Hematopoietic multipotent progenitor cell treated with erythropoietin and hydrocortisone succinate and interleukin-3 and kit ligand, for 15 days (in vitro differentiated cells): ENCODE data around the gene KRT13.

Source experiments
- DNase-seq: peaks from one replicate; pipeline ENCODE4 v3.0.0-alpha.2; 2015; ENCODE audit warnings: low spot score

KRT13 gene

GRCh38 chr17:41466988-41467387, 38.4 kb downstream of the KRT13 start, which contains the start of gene KRT32:
Gene KRT32, minus strand, starts transcription at chr17:41467386. Its CDS starts 61 bp downstream, at chr17:41467325.
- no peak for DNase-seq

- no peak for DNase-seq
Observed at GRCh38 chr17:41464682-41465081, 40.7 kb downstream of the KRT13 start.

- no peak for DNase-seq
Observed at GRCh38 chr17:41464173-41464572, 41.2 kb downstream of the KRT13 start.

- DNase-seq = no peak
Observed at GRCh38 chr17:41463746-41464145, 41.7 kb downstream of the KRT13 start.

- DNase-seq = no peak
Observed at GRCh38 chr17:41462705-41463104, 42.7 kb downstream of the KRT13 start.

GRCh38 chr17:41457676-41458075, 47.7 kb downstream of the KRT13 start:
- no peak for DNase-seq

GRCh38 chr17:41456204-41456603, 49.2 kb downstream of the KRT13 start:
- no peak for DNase-seq

- DNase-seq = no peak
Observed at GRCh38 chr17:41455236-41455635, 50.2 kb downstream of the KRT13 start.

GRCh38 chr17:41453066-41453465, 52.3 kb downstream of the KRT13 start:
- DNase-seq = no peak

GRCh38 chr17:41452281-41452680, 53.1 kb downstream of the KRT13 start:
- DNase-seq = no peak

GRCh38 chr17:41451154-41451728, 54.2 kb downstream of the KRT13 start:
- no peak for DNase-seq
